H1 (cell line): ENCODE data around the gene STK26. TPM values are rescaled to one million over a fixed set of nuclear protein-coding genes. Genes with fewer than 3 reads are reported as not detected.

Experiments
- CTCF ChIA-PET: fragments of 300-600 bp; sonication (Branson Sonifier 250); formaldehyde crosslinking; loops from one replicate; lab custom pipeline; 2021; ENCODE audit not compliant: partially characterized antibody; lab: Charles Lee
- POLR2A ChIA-PET: fragments of 300-600 bp; sonication (Branson Sonifier 250); formaldehyde crosslinking; loops from one replicate; lab custom pipeline; 2021; ENCODE audit warnings: inconsistent platforms; ENCODE audit not compliant: partially characterized antibody; lab: Charles Lee
- DNase-seq, 2 experiments: peaks; one replicate each; pipeline versions ENCODE4 v3.0.0 to v3.0.0-alpha.2; 2010 to 2022; ENCODE audit warnings: low spot score in 2 of 2, low read depth in 1 of 2, mixed read lengths in 1 of 2
- FAIRE-seq: peaks from 2 replicates; lab custom pipeline; 2011; peaks lifted over from hg19 to GRCh38; lab: Jason Lieb, UNC
- H2AFZ ChIP-seq: 2 replicates; pipeline ENCODE4 v1.8.1; 2012; ENCODE audit warnings: low read length, inconsistent platforms
- H2AK5ac ChIP-seq: 2 replicates; pipeline ENCODE4 v1.6.1; 2013; ENCODE audit warnings: low read depth, low read length
- H2BK120ac ChIP-seq: replicated peaks from 2 replicates; pipeline ENCODE3; 2013; ENCODE audit warnings: low read depth, low read length, inconsistent platforms
- H2BK12ac ChIP-seq: 2 replicates; pipeline ENCODE4 v1.6.1; 2013; ENCODE audit warnings: low read depth, low read length
- H2BK15ac ChIP-seq: 2 replicates; pipeline ENCODE4 v1.6.1; 2013; ENCODE audit warnings: low read length
- H2BK20ac ChIP-seq: 2 replicates; pipeline ENCODE4 v1.6.1; 2013; ENCODE audit warnings: low read length
- H2BK5ac ChIP-seq: 2 replicates; pipeline ENCODE4 v1.6.1; 2013; ENCODE audit warnings: low read depth, low read length
- H3K14ac ChIP-seq: 2 replicates; pipeline ENCODE4 v1.6.1; 2013; ENCODE audit warnings: inconsistent platforms; ENCODE audit not compliant: insufficient read length
- H3K18ac ChIP-seq: 2 replicates; pipeline ENCODE4 v1.6.1; 2013; ENCODE audit warnings: low read length; ENCODE audit errors: extremely low read depth
- H3K23ac ChIP-seq: 2 replicates; pipeline ENCODE4 v1.6.1; 2013; ENCODE audit warnings: inconsistent platforms; ENCODE audit not compliant: insufficient read length
- H3K23me2 ChIP-seq: 2 replicates; pipeline ENCODE4 v1.6.1; 2013; ENCODE audit warnings: low read depth, low read length
- H3K27ac ChIP-seq: 2 replicates; pipeline ENCODE4 v1.6.1; 2011; ENCODE audit warnings: low read depth, low read length, inconsistent platforms
- H3K27me3 ChIP-seq, 4 experiments: replicated peaks in 1 of 4; 1 replicate in 1 of 4; 2 replicates in 3 of 4; pipeline versions ENCODE4 v1.6.1 to v1.8.1; 2011 to 2013; ENCODE audit warnings: low read length in 3 of 4, mild to moderate bottlenecking in 3 of 4, inconsistent platforms in 2 of 4, mixed read lengths in 2 of 4, moderate library complexity in 1 of 4; ENCODE audit not compliant: control insufficient read depth in 3 of 4, insufficient read depth in 3 of 4; ENCODE audit errors: extremely low read depth in 1 of 4
- H3K36me3 ChIP-seq, 4 experiments: 2 replicates each; pipeline versions ENCODE4 v1.6.1 to v1.8.1; 2011 to 2013; ENCODE audit warnings: mild to moderate bottlenecking in 4 of 4, low read length in 3 of 4, moderate library complexity in 2 of 4, control low read depth in 1 of 4, inconsistent platforms in 1 of 4; ENCODE audit not compliant: insufficient read depth in 4 of 4, control insufficient read depth in 2 of 4
- H3K4ac ChIP-seq: replicated peaks from 2 replicates; pipeline ENCODE3; 2013; ENCODE audit warnings: low read length, low read depth, mixed read lengths, inconsistent platforms; ENCODE audit not compliant: insufficient read length
- H3K4me1 ChIP-seq, 4 experiments: replicated peaks in 1 of 4; 1 replicate in 1 of 4; 2 replicates in 3 of 4; pipeline versions ENCODE4 v1.6.1 to v1.8.1; 2011 to 2013; ENCODE audit warnings: low read length in 3 of 4, inconsistent platforms in 2 of 4, mixed read lengths in 1 of 4; ENCODE audit not compliant: insufficient read depth in 4 of 4, control insufficient read depth in 3 of 4
- H3K4me2 ChIP-seq, 2 experiments: 2 replicates each; pipeline versions ENCODE4 v1.6.1 to v1.8.1; 2011 to 2013; ENCODE audit warnings: low read depth in 2 of 2, low read length in 2 of 2, control low read depth in 1 of 2, inconsistent platforms in 1 of 2, mild to moderate bottlenecking in 1 of 2; ENCODE audit not compliant: insufficient read depth in 1 of 2
- H3K4me3 ChIP-seq, 4 experiments: fragments of 200-600, 300-600 bp in 1 of 4; sonication (generic), shearing (Covaris generic), sonication (Bioruptor Twin) in 1 of 4; 2 replicates each; pipeline versions ENCODE4 v1.5.1 to v1.8.1; 2011 to 2016; ENCODE audit warnings: low read length in 4 of 4, low read depth in 3 of 4, control low read depth in 2 of 4, inconsistent platforms in 2 of 4, mild to moderate bottlenecking in 2 of 4, mixed read lengths in 1 of 4, moderate library complexity in 1 of 4; ENCODE audit not compliant: insufficient read depth in 2 of 4; ENCODE audit errors: extremely low read depth in 1 of 4
- H3K56ac ChIP-seq: replicated peaks from 2 replicates; pipeline ENCODE3; 2013; ENCODE audit warnings: low read depth, mild to moderate bottlenecking, mixed read lengths, low read length, inconsistent platforms; ENCODE audit not compliant: insufficient read length
- H3K79me1 ChIP-seq: 2 replicates; pipeline ENCODE4 v1.6.1; 2013; ENCODE audit warnings: low read depth, low read length, control low read depth
- H3K79me2 ChIP-seq, 2 experiments: 2 replicates each; pipeline versions ENCODE4 v1.6.1 to v1.8.1; 2012 to 2013; ENCODE audit warnings: low read length in 2 of 2, mild to moderate bottlenecking in 2 of 2, inconsistent platforms in 1 of 2; ENCODE audit not compliant: insufficient read depth in 2 of 2, control insufficient read depth in 1 of 2
- H3K9ac ChIP-seq, 4 experiments: replicated peaks in 1 of 4; 1 replicate in 1 of 4; 2 replicates in 3 of 4; pipeline versions ENCODE4 v1.6.1 to v1.8.1; 2011 to 2013; ENCODE audit warnings: low read depth in 3 of 4, low read length in 3 of 4, control low read depth in 2 of 4, mild to moderate bottlenecking in 2 of 4, moderate library complexity in 2 of 4, inconsistent platforms in 1 of 4; ENCODE audit errors: extremely low read depth in 1 of 4
- H3K9me3 ChIP-seq, 2 experiments: 2 replicates each; pipeline versions ENCODE4 v1.6.1 to v1.8.1; 2012 to 2013; ENCODE audit warnings: mild to moderate bottlenecking in 2 of 2, moderate library complexity in 2 of 2, control low read depth in 1 of 2, inconsistent platforms in 1 of 2, low read depth in 1 of 2, low read length in 1 of 2, mixed read lengths in 1 of 2; ENCODE audit not compliant: insufficient read depth in 2 of 2
- H4K20me1 ChIP-seq, 2 experiments: replicated peaks in 1 of 2; 2 replicates each; pipeline versions ENCODE3 to v1.8.1; 2011 to 2013; ENCODE audit warnings: inconsistent platforms in 2 of 2, low read length in 2 of 2, mild to moderate bottlenecking in 1 of 2; ENCODE audit not compliant: insufficient read depth in 2 of 2, control insufficient read depth in 1 of 2
- H4K5ac ChIP-seq: 2 replicates; pipeline ENCODE4 v1.6.1; 2013; ENCODE audit warnings: low read length, low read depth, mixed read lengths, inconsistent platforms; ENCODE audit not compliant: insufficient read length
- H4K8ac ChIP-seq: 2 replicates; pipeline ENCODE4 v1.8.0; 2013; ENCODE audit warnings: mild to moderate bottlenecking, moderate library complexity, low read length, inconsistent platforms; ENCODE audit not compliant: insufficient read depth; ENCODE audit errors: extremely low read depth
- H4K91ac ChIP-seq: replicated peaks from 2 replicates; pipeline ENCODE3; 2013; ENCODE audit warnings: low read length, mixed read lengths, inconsistent platforms; ENCODE audit not compliant: insufficient read length
- EGR1 ChIP-seq: IDR thresholded peaks from 2 replicates; pipeline ENCODE4 v1.6.1; 2011; ENCODE audit warnings: low read depth, low read length, borderline replicate concordance
- HDAC6 ChIP-seq: IDR thresholded peaks from one replicate; pipeline ENCODE4 v1.7.1; 2012; ENCODE audit warnings: low read depth, mild to moderate bottlenecking, inconsistent platforms, low read length, moderate library complexity
- MAFK ChIP-seq: IDR thresholded peaks from 2 replicates; pipeline ENCODE4 v1.6.1; 2012; ENCODE audit warnings: low read depth, mild to moderate bottlenecking, improper control_type of control experiment, low read length
- NRF1 ChIP-seq: IDR thresholded peaks from 2 replicates; pipeline ENCODE4 v1.6.1; 2011; ENCODE audit warnings: mild to moderate bottlenecking, low read depth, low read length, improper control_type of control experiment
- POLR2A ChIP-seq, 2 experiments: IDR thresholded peaks; 1 replicate in 1 of 2; 2 replicates in 1 of 2; pipeline ENCODE4 v1.6.1; 2011; ENCODE audit warnings: low read depth in 2 of 2, low read length in 2 of 2, mild to moderate bottlenecking in 2 of 2; ENCODE audit errors: control extremely low read depth in 1 of 2
- SIN3A ChIP-seq, 2 experiments: IDR thresholded peaks in 1 of 2; conservative IDR thresholded peaks in 1 of 2; 2 replicates each; pipeline ENCODE4 v1.6.1; 2011 to 2012; ENCODE audit warnings: low read length in 2 of 2, improper control_type of control experiment in 1 of 2, low read depth in 1 of 2, mild to moderate bottlenecking in 1 of 2
- SIX5 ChIP-seq: IDR thresholded peaks from 2 replicates; pipeline ENCODE4 v1.6.1; 2011; ENCODE audit warnings: mild to moderate bottlenecking, low read depth, low read length
- SP2 ChIP-seq: IDR thresholded peaks from 2 replicates; pipeline ENCODE4 v1.6.1; 2012; ENCODE audit warnings: mild to moderate bottlenecking, low read length, inconsistent platforms
- WGBS, 2 experiments: shearing (Covaris generic) in 1 of 2; methylation state at CpG; one replicate each; pipeline versions ENCODE4 v1.1.6 to v1.1.7; 2013 to 2015; ENCODE audit warnings: low lambda C conversion rate in 2 of 2, mixed read lengths in 2 of 2, inconsistent platforms in 1 of 2, low coverage in 1 of 2, missing lambda C conversion rate in 1 of 2; ENCODE audit not compliant: insufficient replicate concordance in 2 of 2, insufficient coverage in 1 of 2, insufficient read length in 1 of 2; ENCODE audit errors: extremely low coverage in 1 of 2, missing lambda C conversion rate in 1 of 2; 5-methylcytosine and 5-hydroxymethylcytosine counted together
- polyA plus RNA-seq, 7 experiments: library from polyadenylated mRNA; depleted of rRNA in 3 of 7; stranded (reverse) in 5 of 7; unstranded in 2 of 7; fragments of >200 nt in 5 of 7; fragments of 200-250 nt in 2 of 7; gene quantifications; 1 replicate in 5 of 7; 2 replicates in 1 of 7; 4 replicates in 1 of 7; pipeline versions ENCODE4 v1.2.1 to v1.2.3, GENCODE V29; 2011 to 2013; ENCODE audit warnings: missing spikeins in 2 of 7, mixed read lengths in 2 of 7
- total RNA-seq: library from RNA; stranded (reverse); fragmentation: NEBNext Ultra II Directional; extraction: Animal tissue kit (Norgen Biotek cat#: 25700); gene quantifications from 2 replicates; pipeline ENCODE4 v1.2.1, GENCODE V29; 2021

The STK26 gene
- total and polyA plus RNA-seq, 2 of the 8 experiments (the other 6 are each of a cell fraction or from before 2014, with no cell fraction given), result 24.2 to 98.2 TPM

- Histone ChIP-seq H3K56ac (no peak overlapping the region), H2BK120ac (no peak overlapping the region), H2AFZ (no peak overlapping the region), H3K4me3 (no peak overlapping the region), H3K27ac (no peak overlapping the region)
- TF ChIP-seq EGR1 (no peak), POLR2A (IDR thresholded peaks at IDR 0.05; ENCODE audit: control extremely low read depth in 1 of 2, low read depth in 2 of 2, low read length in 2 of 2) (no peak), SP2 (no peak), MAFK (no peak), SIN3A (conservative IDR thresholded peaks at IDR 0.05 in 1 of 2, IDR thresholded peaks at IDR 0.05 in 1 of 2; ENCODE audit: low read depth in 1 of 2, low read length in 2 of 2) (no peak), SIX5 (no peak), HDAC6 (no peak), NRF1 (no peak)
- TF ChIP-seq, all 59 proteins: peak for 0
- DNase-seq (no peak), FAIRE-seq (no peak)
- H2AK5ac ChIP-seq, result no peak overlapping the region
- H2BK12ac ChIP-seq, result no peak overlapping the region
- no peaks in the 10 kb centered on the region for H3K9me3 ChIP-seq
- no peak overlapping the region for H3K23ac ChIP-seq
- H4K91ac ChIP-seq, result no peak overlapping the region
- no peaks in the 10 kb centered on the region for H3K27me3 ChIP-seq
- no peaks in the 10 kb centered on the region for H3K23me2 ChIP-seq
- CTCF ChIA-PET, result interaction anchor here (1.7 kb wide), 1 partner anchor 24 kb away, joined by 4 read pairs; no protein-coding TSS in a partner anchor
- H2BK15ac ChIP-seq, result no peak overlapping the region
- POLR2A ChIA-PET, result no interaction called here
- no peak overlapping the region for H4K8ac ChIP-seq
- no peak overlapping the region for H3K9ac ChIP-seq
- no peak overlapping the region for H4K5ac ChIP-seq
- H3K18ac ChIP-seq, result no peak overlapping the region
- no peaks in the 10 kb centered on the region for H3K36me3 ChIP-seq
- H2BK20ac ChIP-seq, result no peak overlapping the region
- 80% methylated on average over 3 of the region's 3 CpGs; no CpG with 5 or more reads in 1 of the 2 experiments for WGBS, 2 experiments
- H3K4ac ChIP-seq, result no peak overlapping the region
- no peaks in the 10 kb centered on the region for H3K79me2 ChIP-seq
- no peaks in the 10 kb centered on the region for H3K4me1 ChIP-seq
- H3K14ac ChIP-seq, result no peak overlapping the region
- H2BK5ac ChIP-seq, result no peak overlapping the region
- no peaks in the 10 kb centered on the region for H3K79me1 ChIP-seq
- H4K20me1 ChIP-seq, result no peaks in the 10 kb centered on the region
- H3K4me2 ChIP-seq, result no peak overlapping the region
Measured at GRCh38 chrX:132009350-132009749, 13.8 kb upstream of the STK26 start.
